Measurements from ENCODE around the gene ITPR2.
"Not testable (repeated sequence)": the region's sequence is repeated elsewhere in the genome, so short reads cannot be mapped to it uniquely, and the experiment has no call there.

Gene ITPR2

GRCh38 chr12:26646571-26646970 lies 186.4 kb downstream of the ITPR2 start:
- no peaks in the 10 kb centered on the region for H3K36me3 ChIP-seq
- H3K4me1 ChIP-seq, result no peaks in the 10 kb centered on the region
- no peaks in the 10 kb centered on the region for H3K9me3 ChIP-seq
- no peaks in the 10 kb centered on the region for H3K27me3 ChIP-seq
- TF ChIP-seq, protein P1, sequence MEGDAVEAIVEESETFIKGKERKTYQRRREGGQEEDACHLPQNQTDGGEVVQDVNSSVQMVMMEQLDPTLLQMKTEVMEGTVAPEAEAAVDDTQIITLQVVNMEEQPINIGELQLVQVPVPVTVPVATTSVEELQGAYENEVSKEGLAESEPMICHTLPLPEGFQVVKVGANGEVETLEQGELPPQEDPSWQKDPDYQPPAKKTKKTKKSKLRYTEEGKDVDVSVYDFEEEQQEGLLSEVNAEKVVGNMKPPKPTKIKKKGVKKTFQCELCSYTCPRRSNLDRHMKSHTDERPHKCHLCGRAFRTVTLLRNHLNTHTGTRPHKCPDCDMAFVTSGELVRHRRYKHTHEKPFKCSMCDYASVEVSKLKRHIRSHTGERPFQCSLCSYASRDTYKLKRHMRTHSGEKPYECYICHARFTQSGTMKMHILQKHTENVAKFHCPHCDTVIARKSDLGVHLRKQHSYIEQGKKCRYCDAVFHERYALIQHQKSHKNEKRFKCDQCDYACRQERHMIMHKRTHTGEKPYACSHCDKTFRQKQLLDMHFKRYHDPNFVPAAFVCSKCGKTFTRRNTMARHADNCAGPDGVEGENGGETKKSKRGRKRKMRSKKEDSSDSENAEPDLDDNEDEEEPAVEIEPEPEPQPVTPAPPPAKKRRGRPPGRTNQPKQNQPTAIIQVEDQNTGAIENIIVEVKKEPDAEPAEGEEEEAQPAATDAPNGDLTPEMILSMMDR (IDR thresholded peaks at IDR 0.05; ENCODE audit: low read depth, low read length), result no peak
- DNase-seq, result no peak
- H3K4me3 ChIP-seq (ENCODE audit: low read depth, low read length), result no peak overlapping the region

GRCh38 chr12:26644376-26644775 lies 188.6 kb downstream of the ITPR2 start:
- H3K9me3 ChIP-seq, H3K4me1 ChIP-seq: not testable (repeated sequence)

GRCh38 chr12:26643532-26644315 lies 189.3 kb downstream of the ITPR2 start:
- no peaks in the 10 kb centered on the region for H3K27me3 ChIP-seq
- TF ChIP-seq, protein P1 (IDR thresholded peaks at IDR 0.05; ENCODE audit: low read depth, low read length), result no peak

More at GRCh38 chr12:26644376-26644775, 188.6 kb downstream of the ITPR2 start:
- H3K4me3 ChIP-seq (ENCODE audit: low read depth, low read length); DNase-seq; H3K27me3 ChIP-seq; H3K36me3 ChIP-seq: not testable (repeated sequence)

DNA sequence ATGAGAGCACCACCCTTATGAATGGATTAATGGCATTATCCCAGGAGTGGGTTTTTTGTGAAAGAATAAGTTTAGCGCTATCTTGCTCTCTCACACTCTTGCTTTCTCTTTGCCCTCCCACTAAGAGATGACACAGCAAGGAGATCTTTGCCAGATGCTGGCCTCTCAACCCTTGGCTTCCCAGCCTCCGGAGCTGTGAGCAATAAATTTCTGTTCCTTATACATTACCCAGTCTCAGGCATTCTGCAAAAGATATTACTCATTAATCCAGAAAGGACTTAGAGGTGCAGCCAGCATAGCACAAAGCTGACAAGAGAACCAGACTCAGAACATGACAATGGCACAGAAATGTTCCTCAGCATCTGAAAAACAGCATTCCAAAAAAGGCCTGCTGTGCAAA lies 190.6 kb downstream of the ITPR2 start:
- Histone ChIP-seq H3K36me3 (no peaks in the 10 kb centered on the region), H3K27me3 (no peaks in the 10 kb centered on the region), H3K4me1 (no peaks in the 10 kb centered on the region), H3K4me3 (ENCODE audit: low read depth, low read length) (no peak overlapping the region), H3K9me3 (no peaks in the 10 kb centered on the region)
- TF ChIP-seq, protein P1 (IDR thresholded peaks at IDR 0.05; ENCODE audit: low read depth, low read length), result no peak
- DNase-seq, result no peak

More at GRCh38 chr12:26643532-26644315, 189.3 kb downstream of the ITPR2 start:
- Histone ChIP-seq H3K36me3 (no peaks in the 10 kb centered on the region), H3K9me3 (no peaks in the 10 kb centered on the region), H3K4me1 (no peaks in the 10 kb centered on the region), H3K4me3 (ENCODE audit: low read depth, low read length) (no peak overlapping the region)
- no peak for DNase-seq

- no peaks in the 10 kb centered on the region for H3K4me1 ChIP-seq
- no peaks in the 10 kb centered on the region for H3K27me3 ChIP-seq
- no peak for DNase-seq
- no peaks in the 10 kb centered on the region for H3K36me3 ChIP-seq
- no peak overlapping the region for H3K4me3 ChIP-seq (ENCODE audit: low read depth, low read length)
- TF ChIP-seq, protein P1 (IDR thresholded peaks at IDR 0.05; ENCODE audit: low read depth, low read length), result no peak
- H3K9me3 ChIP-seq, result no peaks in the 10 kb centered on the region
Observed at GRCh38 chr12:26636710-26637328, 196.2 kb downstream of the ITPR2 start.

GRCh38 chr12:26633591-26634210 lies 199.3 kb downstream of the ITPR2 start:
- TF ChIP-seq, protein P1 (IDR thresholded peaks at IDR 0.05; ENCODE audit: low read depth, low read length), result no peak
- DNase-seq, result no peak
- H3K36me3 ChIP-seq, result no peaks in the 10 kb centered on the region
- H3K27me3 ChIP-seq, result no peaks in the 10 kb centered on the region
- H3K4me3 ChIP-seq (ENCODE audit: low read depth, low read length), result no peak overlapping the region
- H3K9me3 ChIP-seq, result no peaks in the 10 kb centered on the region
- H3K4me1 ChIP-seq, result no peaks in the 10 kb centered on the region
